Activated T-cell treated with anti-CD3 and anti-CD28 coated beads, Interleukin-2, amount 50 U/mL, for 1 hour (primary cell): ENCODE results near the gene CEP112.
"Not testable (repeated sequence)": the region's sequence is repeated elsewhere in the genome, so short reads cannot be mapped to it uniquely, and the experiment has no call there.

Experiments used
- DNase-seq: peaks from one replicate; pipeline ENCODE4 v3.0.0-alpha.2; 2020

CEP112 gene

DNA sequence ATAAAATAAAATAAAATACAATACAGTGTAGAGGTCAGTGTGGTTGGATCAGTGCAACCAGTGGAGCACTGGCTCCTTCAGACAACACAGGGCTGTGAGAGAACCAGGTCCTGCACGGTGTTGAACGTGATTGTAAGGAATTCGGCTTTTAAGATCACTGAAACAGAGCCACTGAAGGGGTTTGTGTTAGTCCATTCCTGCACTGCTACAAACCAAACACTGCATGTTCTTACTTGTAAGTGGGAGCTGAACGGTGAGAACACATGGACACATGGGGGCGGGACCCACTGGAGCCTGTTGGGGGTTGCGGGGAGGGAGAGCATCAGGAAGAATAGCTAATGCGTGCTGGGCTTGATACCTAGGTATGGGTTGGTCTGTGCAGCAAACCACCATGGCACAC is 437.3 kb downstream of the CEP112 start:
- DNase-seq, result no peak

DNA sequence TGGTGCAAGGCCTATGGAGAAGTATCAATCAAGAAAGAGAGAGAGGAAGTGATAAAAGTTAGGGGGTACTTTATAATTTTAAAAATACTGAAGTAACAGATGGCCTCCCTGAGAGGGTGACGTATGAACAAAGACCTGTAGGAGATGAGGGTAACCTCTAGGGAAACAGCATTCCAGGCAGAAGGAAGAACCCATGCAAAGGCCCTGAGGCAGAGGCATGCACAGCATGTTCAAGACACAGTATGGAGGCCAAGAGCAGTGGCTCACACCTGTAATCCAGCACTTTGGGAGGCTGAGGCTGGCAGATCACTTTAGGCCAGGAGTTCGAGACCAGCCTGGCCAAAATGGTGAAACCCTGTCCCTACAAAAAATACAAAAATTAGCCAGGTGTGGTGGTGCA is 437.9 kb downstream of the CEP112 start:
- DNase-seq, result no peak

- DNase-seq, result no peak
These were observed 438.6 kb downstream of the CEP112 start for GRCh38 chr17:65753348-65753747.

DNA sequence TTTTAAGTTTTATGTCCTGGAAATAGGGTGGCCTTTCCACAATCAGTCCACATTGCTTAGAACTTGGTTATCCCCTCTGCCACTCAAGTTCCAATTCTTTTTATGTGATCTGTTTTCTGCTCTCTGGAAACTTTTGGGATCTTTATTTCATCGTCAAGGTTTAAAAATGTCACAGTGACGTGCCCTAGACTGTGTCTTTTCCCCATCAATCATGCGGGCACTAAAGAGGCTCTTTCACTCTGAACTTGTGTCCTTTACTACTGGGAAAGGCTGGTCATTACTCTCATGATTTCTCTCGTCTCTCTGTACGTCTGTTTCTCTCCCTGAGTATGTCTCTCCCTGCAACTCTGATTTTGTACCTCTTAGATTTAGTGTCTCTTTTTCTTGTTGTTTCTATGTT is 440.7 kb downstream of the CEP112 start:
- no peak for DNase-seq

DNA sequence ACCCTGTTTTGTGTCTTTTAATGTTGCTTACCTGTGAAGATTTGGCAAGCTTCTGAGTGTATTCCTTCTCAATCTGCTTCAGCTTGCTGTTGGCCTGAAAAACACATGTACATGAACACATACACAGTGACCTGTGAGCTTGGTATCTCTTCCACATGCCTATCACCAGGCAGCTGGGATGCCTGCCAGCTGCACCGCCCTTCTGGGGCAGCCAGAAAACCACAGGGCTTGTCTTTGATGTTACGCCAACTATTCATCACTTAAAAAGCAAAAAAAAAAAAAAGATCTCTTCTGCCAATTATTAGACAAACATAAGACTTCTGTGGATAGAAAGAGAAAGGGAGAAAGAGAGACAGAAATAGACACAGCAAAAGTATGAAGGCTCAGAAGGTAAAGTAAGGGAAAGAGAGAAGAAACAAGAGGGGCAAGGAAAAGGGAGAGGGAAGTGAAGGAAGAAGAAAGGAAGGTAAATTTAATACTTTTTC is 441.3 kb downstream of the CEP112 start:
- DNase-seq, result peak; percentile 57

GRCh38 chr17:65750166-65750565 is 441.8 kb downstream of the CEP112 start:
- no peak for DNase-seq

DNA sequence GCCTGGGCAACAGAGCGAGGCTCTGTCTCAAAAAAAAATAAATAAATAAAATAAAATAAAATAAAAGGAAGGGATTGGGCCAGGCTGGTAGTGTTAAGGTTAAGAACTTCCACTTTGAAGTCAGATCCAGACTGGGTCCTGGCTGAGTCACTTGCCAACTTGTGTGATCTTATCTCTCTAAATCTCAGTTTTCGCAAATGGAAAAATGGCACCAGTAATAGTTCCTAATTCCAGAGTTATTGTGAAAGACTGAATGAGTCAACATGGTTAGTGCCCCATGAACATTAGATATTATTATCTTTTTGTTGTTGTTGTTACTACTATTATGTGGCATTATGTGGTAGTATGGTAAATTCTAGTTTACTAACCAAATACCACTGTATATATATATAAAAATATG is 442.5 kb downstream of the CEP112 start:
- DNase-seq, result no peak

- no peak for DNase-seq
These were observed 446.7 kb downstream of the CEP112 start for GRCh38 chr17:65745241-65745640.

GRCh38 chr17:65743308-65743655 is 448.7 kb downstream of the CEP112 start:
- DNase-seq, result no peak

DNA sequence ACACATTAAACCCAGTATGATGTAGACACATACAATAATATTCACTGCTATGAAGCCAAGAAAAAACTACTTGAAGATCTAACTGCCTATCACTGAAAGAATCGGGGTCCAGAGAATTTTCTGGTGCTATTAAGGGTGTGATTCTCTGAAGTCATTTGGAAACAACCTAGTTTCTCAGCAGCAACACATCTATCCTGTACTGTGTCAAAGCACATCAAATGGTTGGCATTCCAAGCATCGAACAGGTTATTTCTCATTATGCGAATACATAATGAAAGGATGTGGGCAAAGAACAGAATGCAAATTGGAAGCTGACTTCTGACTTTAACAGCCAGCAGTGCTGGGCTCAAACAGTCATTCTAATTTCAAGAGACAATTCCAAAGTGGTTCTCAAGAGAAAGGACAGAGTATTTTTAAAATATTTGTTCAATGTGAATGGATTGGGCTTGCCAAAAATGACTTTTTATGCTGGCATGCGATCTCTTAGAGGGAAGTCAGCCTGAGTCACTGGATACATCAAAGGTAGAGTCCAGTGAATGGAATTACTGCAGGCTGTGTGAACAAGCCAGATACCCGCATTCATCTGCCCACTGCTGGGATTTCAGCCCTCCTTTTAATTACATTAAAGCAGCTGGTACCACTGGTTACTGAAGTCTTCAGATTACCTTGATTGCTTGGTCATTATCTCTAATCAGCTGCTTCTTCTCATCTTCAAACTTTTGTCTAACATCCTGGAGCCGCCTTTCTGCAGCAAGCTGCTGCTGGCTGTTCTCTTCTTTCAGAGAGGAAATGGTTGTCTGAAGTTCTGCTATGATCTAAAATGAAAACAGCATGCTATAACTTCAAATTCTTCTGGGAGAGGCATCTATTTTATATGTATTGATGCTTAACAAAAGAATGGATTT is 449.3 kb downstream of the CEP112 start:
- DNase-seq, result no peak

- no peak for DNase-seq
These were observed 450.2 kb downstream of the CEP112 start for GRCh38 chr17:65741710-65742109.

- DNase-seq, result no peak
These were observed 452.9 kb downstream of the CEP112 start for GRCh38 chr17:65739034-65739433.

DNA sequence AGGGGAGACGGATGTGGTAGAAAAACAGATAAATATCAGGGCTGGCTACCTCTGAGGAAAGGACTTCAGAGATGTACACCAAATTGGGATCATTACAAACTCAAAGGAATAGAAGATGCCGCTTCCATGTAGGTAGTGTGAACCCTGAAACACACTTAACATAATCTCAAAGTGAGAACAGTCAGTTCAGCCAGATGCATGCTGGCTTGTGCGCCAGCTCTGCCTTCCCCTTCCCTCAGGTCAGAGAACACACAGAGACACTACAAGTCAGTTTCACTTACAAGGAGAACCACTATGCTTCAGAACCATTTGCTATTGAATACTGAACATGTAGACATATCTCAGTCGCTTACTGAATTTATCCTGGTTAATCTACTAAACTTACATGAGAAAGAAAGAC is 454.5 kb downstream of the CEP112 start:
- DNase-seq, result no peak

- DNase-seq, result no peak
These were observed 458.6 kb downstream of the CEP112 start for GRCh38 chr17:65733314-65733713.

DNA sequence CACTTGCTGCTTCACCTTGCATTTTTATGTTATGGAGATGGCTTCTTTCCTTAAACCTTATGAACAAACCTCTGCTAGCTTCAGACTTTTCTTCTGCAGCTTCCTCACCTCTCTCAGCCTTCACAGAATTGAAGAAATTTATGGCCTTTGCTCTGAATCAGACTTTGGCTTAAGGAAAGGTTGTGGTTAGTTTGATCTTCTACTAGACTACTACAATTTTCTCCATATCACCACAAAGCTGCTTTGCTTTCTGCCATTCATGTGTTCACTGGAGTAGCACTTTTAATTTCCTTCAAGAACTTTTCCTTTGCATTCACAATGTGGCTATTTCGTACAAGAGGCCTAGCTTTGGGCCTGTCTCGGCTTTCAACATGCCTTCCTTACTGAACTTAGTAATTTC is 459.3 kb downstream of the CEP112 start:
- DNase-seq, result not testable (repeated sequence)

DNA sequence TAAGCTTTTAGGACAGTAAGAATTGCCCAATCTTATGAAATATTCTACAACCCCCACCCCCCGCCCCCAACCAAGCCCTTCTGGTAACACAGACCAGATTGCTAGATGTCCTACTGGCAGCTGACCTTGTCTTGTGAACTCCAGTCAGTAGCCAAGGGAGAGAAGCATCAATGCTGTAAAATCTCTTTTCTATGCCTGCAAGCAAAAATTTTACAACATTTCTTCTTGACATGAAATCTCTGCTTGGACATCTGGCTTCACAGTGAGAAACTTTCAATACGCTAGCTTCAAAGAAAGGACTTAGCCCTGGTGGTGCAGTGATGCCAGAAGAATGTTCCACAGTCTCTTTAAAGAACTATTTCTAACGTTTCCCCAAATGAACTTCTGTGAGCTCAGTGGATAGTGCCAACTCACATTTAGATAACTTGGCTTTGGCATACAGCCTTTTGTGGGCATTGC is 461.2 kb downstream of the CEP112 start:
- no peak for DNase-seq

DNA sequence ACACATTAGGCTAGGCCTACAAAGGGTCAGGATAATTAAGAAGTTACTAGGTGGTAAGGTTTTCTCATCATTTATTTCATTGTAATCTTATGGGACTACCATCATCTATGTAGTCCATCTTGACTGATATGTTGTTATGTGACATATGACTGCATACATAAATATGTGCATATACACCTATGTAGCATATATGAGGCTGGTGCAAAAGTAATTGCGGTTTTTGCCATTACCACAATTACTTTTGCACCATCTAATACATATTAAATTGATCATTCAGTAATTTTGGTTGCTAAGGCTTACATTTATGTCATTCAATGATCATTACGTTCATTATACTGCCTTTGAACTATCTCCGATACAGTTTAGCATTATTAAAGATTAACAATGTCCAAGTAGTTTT is 462.7 kb downstream of the CEP112 start:
- no peak for DNase-seq

- DNase-seq, result no peak
These were observed 464.1 kb downstream of the CEP112 start for GRCh38 chr17:65727832-65728231.

DNA sequence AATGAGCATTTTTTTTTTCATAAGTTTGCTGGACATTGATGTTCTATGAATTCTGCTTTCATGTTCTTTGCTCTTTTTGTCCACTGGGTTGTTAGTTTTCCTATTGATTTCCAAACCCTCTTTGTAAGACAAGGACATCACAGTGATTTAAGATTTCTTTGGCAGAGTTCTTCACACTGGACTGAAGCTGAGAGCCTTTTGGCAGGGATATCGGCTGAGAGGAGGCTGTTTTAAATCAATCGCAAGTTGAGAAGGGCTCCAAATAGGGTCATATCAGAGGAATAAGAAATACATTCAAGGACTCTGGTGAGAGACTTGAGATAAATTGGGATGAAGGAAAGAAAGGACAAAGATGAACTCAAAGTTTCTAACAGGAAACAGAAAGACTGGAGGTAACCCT is 464.7 kb downstream of the CEP112 start:
- DNase-seq, result no peak

GRCh38 chr17:65723431-65724151 is 468.3 kb downstream of the CEP112 start:
- no peak for DNase-seq

- no peak for DNase-seq
These were observed 473.3 kb downstream of the CEP112 start for GRCh38 chr17:65718601-65719000.

GRCh38 chr17:65712383-65713267 is 479.3 kb downstream of the CEP112 start:
- DNase-seq, result no peak

- no peak for DNase-seq
These were observed 480.2 kb downstream of the CEP112 start for GRCh38 chr17:65711671-65712276.
